Skin epidermis (tissue), 12 donors: ENCODE results near the gene C6orf15.

Experiments used
- H3K27ac ChIP-seq, 21 experiments: fragments of 200-600 bp; sonication (generic) in 11 of 21; one replicate each; pipeline ENCODE4 v1.5.0; 2020; ENCODE audit warnings: mild to moderate bottlenecking in 3 of 21, inconsistent platforms in 2 of 21, moderate library complexity in 2 of 21
- H3K4me3 ChIP-seq, 7 experiments: fragments of 200-600 bp; sonication (generic) in 2 of 7; one replicate each; pipeline ENCODE4 v1.5.0; 2020; ENCODE audit warnings: inconsistent platforms in 2 of 7, mild to moderate bottlenecking in 2 of 7, moderate library complexity in 1 of 7

Gene C6orf15

DNA sequence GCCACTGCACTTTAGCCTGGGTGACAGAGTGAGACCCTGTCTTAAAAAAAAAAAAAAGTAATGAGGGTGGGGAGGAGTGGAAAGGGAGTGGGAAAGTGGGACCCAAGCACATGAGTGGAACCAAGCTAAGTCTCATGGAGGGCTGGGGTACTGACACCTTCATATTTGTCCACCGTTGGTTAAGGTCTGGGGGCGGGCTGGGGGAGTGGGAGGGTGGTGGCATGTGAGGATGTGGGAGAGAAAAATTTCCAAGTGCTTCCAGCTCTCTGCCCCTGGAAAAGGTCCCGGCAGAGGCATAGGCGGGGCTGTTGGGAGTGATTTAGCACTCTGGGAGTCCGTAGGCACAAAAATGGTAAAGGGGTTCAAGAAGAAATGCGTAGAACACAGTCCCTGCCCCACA, 20.4 kb upstream of the C6orf15 start:
- Histone ChIP-seq H3K4me3 (no peak overlapping the region), H3K27ac (no peak overlapping the region)

- no peak overlapping the region for H3K27ac ChIP-seq
- H3K4me3 ChIP-seq: no peak overlapping the region
Measured at GRCh38 chr6:31131595-31131994, 19.2 kb upstream of the C6orf15 start.

GRCh38 chr6:31130751-31131150, 18.4 kb upstream of the C6orf15 start:
- Histone ChIP-seq H3K4me3 (no peak overlapping the region), H3K27ac (no peak overlapping the region)

- Histone ChIP-seq H3K4me3 (no peak overlapping the region), H3K27ac (no peak overlapping the region)
Measured at GRCh38 chr6:31129130-31129529, 16.8 kb upstream of the C6orf15 start.

- Histone ChIP-seq H3K4me3 (no peak overlapping the region), H3K27ac (no peak overlapping the region)
Measured at GRCh38 chr6:31128093-31128676, 15.8 kb upstream of the C6orf15 start.

- Histone ChIP-seq H3K4me3 (no peak overlapping the region), H3K27ac (peak overlapping the region in 12 of 21 experiments; percentile 13 to 80 (median 59))
Measured at GRCh38 chr6:31126396-31127175, 14.2 kb upstream of the C6orf15 start.

- no peak overlapping the region for H3K4me3 ChIP-seq
- H3K27ac ChIP-seq: peak overlapping the region in 17 of 21 experiments; percentile 16 to 80 (median 61)
Measured at GRCh38 chr6:31125586-31126363, 13.4 kb upstream of the C6orf15 start.

DNA sequence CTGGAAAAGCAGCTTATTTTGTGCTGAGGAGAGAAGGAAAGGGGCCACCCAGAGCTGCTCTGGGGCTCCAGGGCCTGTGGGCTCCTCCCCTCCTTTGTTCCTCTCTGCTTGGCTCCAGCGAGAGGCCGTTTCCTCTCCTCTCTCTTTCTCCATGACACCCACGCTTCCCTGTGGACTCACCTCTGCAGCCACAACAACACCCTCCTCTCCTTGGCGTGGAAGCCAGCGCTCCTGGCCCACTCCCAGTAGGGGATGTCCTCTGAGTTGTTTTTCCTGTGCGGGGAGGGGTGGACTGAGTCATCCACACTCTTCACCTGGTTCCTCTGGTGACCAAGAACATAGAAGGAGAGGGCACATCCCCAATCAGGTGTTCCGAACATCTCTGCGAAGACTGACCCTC, 12.8 kb upstream of the C6orf15 start:
- H3K27ac ChIP-seq: peak overlapping the region in 12 of 21 experiments; percentile 16 to 80 (median 64)
- H3K4me3 ChIP-seq: no peak overlapping the region

GRCh38 chr6:31122791-31123706, 10.7 kb upstream of the C6orf15 start:
- Histone ChIP-seq H3K27ac (peak overlapping the region in 13 of 21 experiments; percentile 4 to 69 (median 45)), H3K4me3 (no peak overlapping the region)

DNA sequence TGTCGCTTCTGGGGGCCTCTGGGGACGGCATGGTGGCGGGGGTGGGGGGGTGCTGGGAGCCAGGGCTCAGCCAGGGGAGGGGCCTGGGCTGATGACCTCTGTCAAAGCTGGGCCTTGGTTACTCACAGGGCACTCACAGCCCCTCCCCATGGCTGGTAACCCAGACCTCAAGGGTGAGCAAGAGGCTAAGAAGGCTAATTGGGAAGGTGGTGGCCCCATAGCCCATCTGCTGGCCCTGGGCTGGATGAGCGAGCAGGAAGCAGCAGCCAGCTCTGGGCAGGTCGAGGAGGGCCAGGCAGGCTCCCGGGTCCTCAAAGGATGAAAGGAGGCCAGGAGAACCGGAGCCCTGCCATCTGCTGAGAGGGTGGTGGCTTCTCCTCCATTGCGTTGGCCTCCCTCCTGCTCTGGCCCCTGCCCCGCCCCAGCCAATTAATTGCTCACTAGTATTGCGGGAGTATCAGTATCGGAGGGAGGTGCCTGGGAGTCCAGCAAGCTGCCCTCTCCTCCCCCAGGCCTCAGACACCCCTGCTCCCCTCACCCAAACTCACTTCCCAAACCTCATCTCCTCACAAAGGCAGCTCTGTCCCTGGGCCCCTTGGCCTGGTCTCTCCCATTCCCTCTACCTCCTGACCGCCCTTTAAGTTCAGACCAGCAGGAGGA, 8.9 kb upstream of the C6orf15 start:
- Histone ChIP-seq H3K27ac (peak overlapping the region in 4 of 21 experiments; percentile 22 to 50 (median 31)), H3K4me3 (no peak overlapping the region)

- no peak within 1 kb of the TSS for H3K4me3 ChIP-seq
- H3K27ac ChIP-seq: peak within 1 kb of the TSS in 4 of 21 experiments; percentile 22 to 50 (median 26)
Measured at GRCh38 chr6:31120151-31120915, 8.0 kb upstream of the C6orf15 start, which contains the start of gene CDSN. TSS of gene CDSN (minus strand) at chr6:31120446. CDS start at chr6:31120419, 27 bp downstream.

DNA sequence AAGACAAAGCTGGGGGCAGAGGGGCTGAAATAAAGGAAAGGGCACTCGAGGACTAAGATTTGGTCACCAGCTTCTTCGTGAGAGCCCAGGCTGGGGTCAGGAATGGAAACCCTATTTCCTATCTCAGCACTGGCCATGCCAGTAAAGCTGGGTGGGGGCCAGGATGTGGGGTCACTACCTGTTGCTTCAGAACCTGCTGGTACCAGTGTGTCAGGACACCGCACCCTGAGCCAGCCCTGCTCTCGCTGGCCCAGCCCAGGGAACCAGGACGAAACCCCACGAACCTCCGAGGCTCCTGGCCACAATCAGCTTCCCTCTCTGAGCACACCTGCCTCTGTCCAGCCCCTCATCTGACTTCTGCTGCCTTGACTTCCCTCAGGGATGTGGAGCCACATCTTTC, 5.8 kb upstream of the C6orf15 start:
- Histone ChIP-seq H3K27ac (peak overlapping the region in 3 of 21 experiments; percentile 13 to 35 (median 20)), H3K4me3 (peak overlapping the region in 1 of 7 experiments; percentile 0)

- Histone ChIP-seq H3K27ac (peak overlapping the region in 12 of 21 experiments; percentile 2 to 85 (median 48)), H3K4me3 (peak overlapping the region in 3 of 7 experiments; percentile 0 to 19 (median 13))
Measured at GRCh38 chr6:31116661-31117385, 4.4 kb upstream of the C6orf15 start.

- Histone ChIP-seq H3K4me3 (no peak overlapping the region), H3K27ac (peak overlapping the region in 11 of 21 experiments; percentile 2 to 91 (median 83))
Measured at GRCh38 chr6:31115941-31116560, 3.7 kb upstream of the C6orf15 start.

DNA sequence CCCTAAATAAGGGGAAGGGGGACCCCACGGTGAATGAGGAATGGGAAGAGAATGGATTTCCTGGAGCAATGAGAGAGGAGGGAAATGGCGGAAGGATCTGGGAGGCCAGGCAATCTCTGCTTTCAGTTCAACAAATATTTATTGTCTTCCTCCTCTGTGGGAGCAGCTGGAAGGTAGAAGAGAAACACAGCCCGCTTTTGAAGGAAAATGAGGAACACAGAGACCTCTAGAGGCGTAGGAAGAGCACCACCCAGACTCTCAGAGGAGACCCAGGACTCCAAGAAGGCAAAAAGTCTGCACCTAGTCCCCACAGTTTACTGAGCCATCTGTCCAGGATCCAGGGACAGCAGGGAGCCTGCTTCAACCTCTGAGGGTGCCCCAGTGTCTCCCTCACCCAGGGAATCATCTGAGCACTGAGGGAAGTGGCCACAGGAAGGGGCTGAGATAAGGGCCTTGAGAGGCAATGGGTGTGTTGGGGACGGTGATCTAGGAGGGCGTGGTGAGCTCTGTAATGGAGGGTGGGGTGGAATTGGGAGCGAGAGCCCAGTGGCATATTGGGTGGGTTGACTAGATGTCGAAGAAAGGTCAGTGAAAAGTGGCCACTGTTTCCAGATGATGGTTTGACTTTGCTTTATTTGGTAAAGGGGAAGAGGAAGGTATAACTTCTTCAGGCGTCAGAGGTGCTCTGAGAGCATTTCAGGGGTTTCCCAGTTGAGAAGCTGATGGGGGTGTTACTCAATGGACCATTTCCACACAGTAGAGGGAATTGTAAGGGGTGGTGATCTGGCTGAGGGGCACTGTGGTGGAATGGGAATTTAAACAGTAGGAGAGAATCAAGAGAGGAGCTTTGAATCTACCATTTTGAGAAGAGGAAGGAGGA, 2.8 kb upstream of the C6orf15 start:
- H3K27ac ChIP-seq: peak overlapping the region in 20 of 21 experiments; percentile 31 to 91 (median 81)
- H3K4me3 ChIP-seq: peak overlapping the region in 6 of 7 experiments; percentile 8 to 17 (median 16)

- Histone ChIP-seq H3K4me3 (peak within 1 kb of the TSS in 6 of 7 experiments; percentile 8 to 17 (median 16)), H3K27ac (peak within 1 kb of the TSS in 20 of 21 experiments; percentile 31 to 91 (median 81))
Measured at GRCh38 chr6:31114541-31114878, 2.1 kb upstream of the C6orf15 start, which contains the start of gene PSORS1C1. TSS of gene PSORS1C1 (plus strand) at chr6:31114800. CDS start at chr6:31129633, 14,833 bp downstream.
